Measurements from ENCODE around the gene SPATA3. TPM values are rescaled to one million over a fixed set of nuclear protein-coding genes. Genes with fewer than 3 reads are reported as not detected.

SPATA3 gene
- total and polyA plus RNA-seq, 2 of the 13 experiments (the other 11 are each of a cell fraction or from before 2014, with no cell fraction given): not detected

GRCh38 chr2:230996661-230997060, 740 bp downstream of the SPATA3 start (continued):
- TF ChIP-seq SKI (IDR thresholded peaks at IDR 0.05; ENCODE audit: partially characterized antibody) (no peak), ZNF282 (IDR thresholded peaks at IDR 0.05; ENCODE audit: partially characterized antibody) (no peak), RARG (CRISPR knock-in tag; IDR thresholded peaks at IDR 0.05; ENCODE audit: low read depth) (no peak), ZNF609 (CRISPR knock-in tag; IDR thresholded peaks at IDR 0.05; ENCODE audit: borderline replicate concordance) (no peak)

GRCh38 chr2:230998882-230999281, 3.0 kb downstream of the SPATA3 start:
- no peak overlapping the region for H2AFZ ChIP-seq (ENCODE audit: low read length)
- no peaks in the 10 kb centered on the region for H3K79me2 ChIP-seq (ENCODE audit: insufficient read depth, low read length)
- no TSS peak for BruUV-seq (replicated peaks)
- peaks cover 0 to 38% of the 10 kb centered on the region in 2 experiments; a peak in 2 of 5 replicates for H3K27me3 ChIP-seq (ENCODE audit: control insufficient read depth in 1 of 2, insufficient read depth in 2 of 2, low read length in 2 of 2)
- H3K4me2 ChIP-seq (ENCODE audit: low read depth, low read length): no peak overlapping the region
- H3K36me3 ChIP-seq (replicated peaks in 1 of 2; ENCODE audit: control insufficient read depth in 1 of 2, insufficient read depth in 2 of 2, low read length in 2 of 2): no peaks in the 10 kb centered on the region
- FAIRE-seq (no peak), DNase-seq (ENCODE audit: low spot score) (no peak), ATAC-seq (no peak)
- peaks cover 24% of the 10 kb centered on the region for H3K4me1 ChIP-seq (ENCODE audit: insufficient read depth, low read length)
- no peaks in the 10 kb centered on the region for H4K20me1 ChIP-seq (ENCODE audit: insufficient read depth, low read length)
- CTCF ChIA-PET (ENCODE audit: low intra/inter-chr PET ratio, low total read pairs): interaction anchor here (1.6 kb wide), 1 partner anchor 54 kb away, joined by 10 read pairs; no protein-coding TSS in a partner anchor
- H3K9ac ChIP-seq (ENCODE audit: insufficient read depth, low read depth, low read length): no peak overlapping the region
- no peak overlapping the region for H3K4me3 ChIP-seq (replicated peaks in 1 of 3; ENCODE audit: insufficient read depth in 1 of 3, low read depth in 2 of 3, low read length in 3 of 3)
- no peak overlapping the region for H3K27ac ChIP-seq (ENCODE audit: extremely low read length, insufficient read depth, low read length)
- H3K9me3 ChIP-seq (ENCODE audit: low read length): no peaks in the 10 kb centered on the region
- TF ChIP-seq REPIN1 (CRISPR knock-in tag; IDR thresholded peaks at IDR 0.05; ENCODE audit: borderline replicate concordance, low read depth) (no peak), CEBPB (IDR thresholded peaks at IDR 0.05; ENCODE audit: borderline replicate concordance, low read depth, low read length) (peak; percentile 5; the same call in 1 of the 2 replicates)
- TF ChIP-seq, protein P1, sequence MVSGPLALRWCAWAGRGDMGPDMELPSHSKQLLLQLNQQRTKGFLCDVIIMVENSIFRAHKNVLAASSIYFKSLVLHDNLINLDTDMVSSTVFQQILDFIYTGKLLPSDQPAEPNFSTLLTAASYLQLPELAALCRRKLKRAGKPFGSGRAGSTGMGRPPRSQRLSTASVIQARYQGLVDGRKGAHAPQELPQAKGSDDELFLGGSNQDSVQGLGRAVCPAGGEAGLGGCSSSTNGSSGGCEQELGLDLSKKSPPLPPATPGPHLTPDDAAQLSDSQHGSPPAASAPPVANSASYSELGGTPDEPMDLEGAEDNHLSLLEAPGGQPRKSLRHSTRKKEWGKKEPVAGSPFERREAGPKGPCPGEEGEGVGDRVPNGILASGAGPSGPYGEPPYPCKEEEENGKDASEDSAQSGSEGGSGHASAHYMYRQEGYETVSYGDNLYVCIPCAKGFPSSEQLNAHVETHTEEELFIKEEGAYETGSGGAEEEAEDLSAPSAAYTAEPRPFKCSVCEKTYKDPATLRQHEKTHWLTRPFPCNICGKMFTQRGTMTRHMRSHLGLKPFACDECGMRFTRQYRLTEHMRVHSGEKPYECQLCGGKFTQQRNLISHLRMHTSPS (CRISPR knock-in tag; IDR thresholded peaks at IDR 0.05; ENCODE audit: low read depth): no peak
- POLR2A ChIA-PET: interaction anchor here (3.7 kb wide), 1 partner anchor 52 kb away, joined by 40 read pairs; no protein-coding TSS in a partner anchor
- WGBS (ENCODE audit: low lambda C conversion rate): 25% methylated on average over 2 of the region's 2 CpGs
- intact Hi-C loops (cut with micrococcal nuclease; ENCODE audit: unreplicated experiment): no loop called here
- in situ Hi-C loops (cut with HindIII; ENCODE audit: extremely low pct_ligation_motif_present, low pct_unique_long_range_greater_than_20kb): loop anchor here (5.0 kb wide), 1 partner anchor 53 kb away; no protein-coding TSS in a partner anchor
